HG02798 (cell line): ENCODE data around the gene PC.
"Not testable (repeated sequence)": the region's sequence is repeated elsewhere in the genome, so short reads cannot be mapped to it uniquely, and the experiment has no call there.

ENCODE experiments used
- ATAC-seq: cut with Tn5 transposase; IDR thresholded peaks from one replicate; pipeline ENCODE4 v1.9.1; 2021; ENCODE audit warnings: mild to moderate bottlenecking; ENCODE audit not compliant: unreplicated experiment, poor library complexity

The PC gene

GRCh38 chr11:66818231-66818955 lies 139.8 kb downstream of the PC start:
- no peak for ATAC-seq

GRCh38 chr11:66815646-66816045 lies 142.5 kb downstream of the PC start:
- ATAC-seq = no peak

GRCh38 chr11:66814678-66815077 lies 143.5 kb downstream of the PC start:
- ATAC-seq = no peak

GRCh38 chr11:66810576-66811185 lies 147.5 kb downstream of the PC start:
- no peak for ATAC-seq

GRCh38 chr11:66809592-66809991 lies 148.6 kb downstream of the PC start:
- ATAC-seq = no peak

GRCh38 chr11:66800720-66801428 lies 157.3 kb downstream of the PC start:
- ATAC-seq = peak; percentile 79

GRCh38 chr11:66799815-66800214 lies 158.4 kb downstream of the PC start:
- not testable (repeated sequence) for ATAC-seq
